GM23338 (cell line): Measurements from ENCODE around the gene COQ6. TPM values are rescaled to one million over a fixed set of nuclear protein-coding genes. Genes with fewer than 3 reads are reported as not detected.

Experiments used
- ATAC-seq: fragments of 200-7000 bp; cut with Tn5 transposase; 3 replicates; pipeline ENCODE4 v1.9.1; 2020
- DNase-seq: peaks from one replicate; pipeline ENCODE4 v3.0.0-alpha.2; 2015; ENCODE audit warnings: low spot score
- H2AFZ ChIP-seq: fragments of 200-600 bp; sonication (generic); 2 replicates; pipeline ENCODE4 v1.8.0; 2016; ENCODE audit warnings: antibody characterized with exemption, mild to moderate bottlenecking, moderate library complexity
- H3F3A ChIP-seq: fragments of 200-600 bp; sonication (generic); replicated peaks from 2 replicates; pipeline ENCODE4 v1.8.0; 2017; ENCODE audit warnings: antibody characterized with exemption, mixed run types, low read depth
- H3K27ac ChIP-seq: fragments of 200-600 bp; sonication (generic); 2 replicates; pipeline ENCODE4 v1.6.1; 2016; ENCODE audit warnings: low read depth
- H3K27me3 ChIP-seq: fragments of 200-600 bp; sonication (generic); 2 replicates; pipeline ENCODE4 v1.8.0; 2016; ENCODE audit warnings: mild to moderate bottlenecking, mixed run types, moderate library complexity; ENCODE audit not compliant: insufficient read depth
- H3K36me3 ChIP-seq: fragments of 200-600 bp; sonication (generic); 2 replicates; pipeline ENCODE4 v1.8.0; 2016; ENCODE audit warnings: mild to moderate bottlenecking; ENCODE audit not compliant: insufficient read depth
- H3K4me1 ChIP-seq: fragments of 200-600 bp; sonication (generic); 2 replicates; pipeline ENCODE4 v1.8.0; 2016; ENCODE audit warnings: mild to moderate bottlenecking, moderate library complexity; ENCODE audit not compliant: insufficient read depth
- H3K4me2 ChIP-seq: fragments of 200-600 bp; sonication (generic); 2 replicates; pipeline ENCODE4 v1.7.1; 2017; ENCODE audit warnings: mixed run types
- H3K4me3 ChIP-seq: fragments of 200-600 bp; sonication (generic); 2 replicates; pipeline ENCODE4 v1.6.1; 2016; ENCODE audit warnings: mixed run types
- H3K79me2 ChIP-seq: fragments of 200-600 bp; sonication (generic); replicated peaks from 2 replicates; pipeline ENCODE4 v1.8.0; 2017; ENCODE audit warnings: mild to moderate bottlenecking; ENCODE audit not compliant: insufficient read depth
- H3K9me2 ChIP-seq: fragments of 200-600 bp; sonication (generic); 2 replicates; pipeline ENCODE4 v1.8.0; 2017; ENCODE audit not compliant: insufficient read depth
- H4K20me1 ChIP-seq: fragments of 200-600 bp; sonication (generic); replicated peaks from 2 replicates; pipeline ENCODE4 v1.8.0; 2017; ENCODE audit warnings: mild to moderate bottlenecking; ENCODE audit not compliant: insufficient read depth
- H3K27ac Mint-ChIP-seq: 2 replicates; pipeline ENCODE4 v1.8.0; 2020; ENCODE audit warnings: inconsistent platforms, mild to moderate bottlenecking, moderate library complexity, mixed read lengths
- H3K27me3 Mint-ChIP-seq: 3 replicates; pipeline ENCODE4 v1.8.0; 2022; ENCODE audit warnings: low read depth, mild to moderate bottlenecking, moderate library complexity, mixed read lengths, inconsistent platforms; ENCODE audit not compliant: insufficient read depth, poor library complexity
- H3K36me3 Mint-ChIP-seq: 3 replicates; pipeline ENCODE4 v1.8.0; 2021; ENCODE audit warnings: low read depth, mild to moderate bottlenecking, inconsistent platforms, moderate library complexity, mixed read lengths
- H3K4me1 Mint-ChIP-seq: 3 replicates; pipeline ENCODE4 v1.8.0; 2020; ENCODE audit warnings: mild to moderate bottlenecking, inconsistent platforms, mixed read lengths
- H3K4me3 Mint-ChIP-seq: 3 replicates; pipeline ENCODE4 v1.8.0; 2021; ENCODE audit warnings: moderate library complexity, mild to moderate bottlenecking, inconsistent platforms, mixed read lengths
- H3K9me3 Mint-ChIP-seq: 3 replicates; pipeline ENCODE4 v1.8.0; 2020; ENCODE audit warnings: moderate library complexity, mild to moderate bottlenecking, inconsistent platforms, mixed read lengths
- CREB1 ChIP-seq: fragments of 250-450 bp; sonication (Bioruptor Pico); IDR thresholded peaks from 2 replicates; pipeline ENCODE4 v1.5.0; 2020; ENCODE audit warnings: low read depth, mild to moderate bottlenecking, moderate library complexity
- EZH2 ChIP-seq: fragments of 200-600 bp; sonication (generic); IDR thresholded peaks from one replicate; pipeline ENCODE4 v1.8.0; 2017; ENCODE audit warnings: antibody characterized with exemption, mild to moderate bottlenecking, low read depth; ENCODE audit not compliant: unreplicated experiment
- EZH2phosphoT487 ChIP-seq: fragments of 200-600 bp; sonication (generic); IDR thresholded peaks from one replicate; pipeline ENCODE4 v1.8.1; 2018; ENCODE audit warnings: antibody characterized with exemption; ENCODE audit not compliant: unreplicated experiment
- JUNB ChIP-seq: IDR thresholded peaks from one replicate; pipeline ENCODE4 v1.6.1; 2016; ENCODE audit warnings: antibody characterized with exemption; ENCODE audit not compliant: unreplicated experiment
- NANOG ChIP-seq: IDR thresholded peaks from 2 replicates; pipeline ENCODE4 v1.6.1; 2016; ENCODE audit warnings: antibody characterized with exemption, borderline replicate concordance
- POLR2AphosphoS5 ChIP-seq: IDR thresholded peaks from 2 replicates; pipeline ENCODE4 v1.6.1; 2016; ENCODE audit warnings: antibody characterized with exemption, low read depth
- STAT1 ChIP-seq: IDR thresholded peaks from one replicate; pipeline ENCODE4 v1.6.1; 2016; ENCODE audit warnings: antibody characterized with exemption; ENCODE audit not compliant: unreplicated experiment
- ZNF114 ChIP-seq: fragments of 250-450 bp; sonication (Bioruptor Pico); IDR thresholded peaks from 2 replicates; pipeline ENCODE4 v1.5.0; 2020; ENCODE audit warnings: mild to moderate bottlenecking, moderate library complexity
- ZNF331 ChIP-seq: fragments of 250-450 bp; sonication (Bioruptor Pico); IDR thresholded peaks from 2 replicates; pipeline ENCODE4 v1.5.0; 2020; ENCODE audit warnings: low read depth, mild to moderate bottlenecking, moderate library complexity
- polyA plus RNA-seq: library from polyadenylated mRNA; unstranded; fragments of >200 nt; fragmentation: Nextera tagmentation; extraction: Ambion mirVana; gene quantifications from 2 replicates; pipeline ENCODE4 v1.2.1, GENCODE V29; 2016
- total RNA-seq: library from RNA; depleted of rRNA; stranded (reverse); fragments of >200 nt; shearing (Covaris generic); gene quantifications from 2 replicates; pipeline ENCODE4 v1.2.3, GENCODE V29; 2014
- TF ChIP-seq, protein P1 (sequence below): IDR thresholded peaks from 2 replicates; pipeline ENCODE4 v1.6.1; 2016; ENCODE audit warnings: antibody characterized with exemption
- TF ChIP-seq, protein P2 (sequence below), 2 experiments: fragments of 200-600 bp in 1 of 2; sonication (generic) in 1 of 2; conservative IDR thresholded peaks; 2 replicates each; pipeline versions ENCODE4 v1.5.1 to v1.6.1; 2016 to 2017; ENCODE audit warnings: antibody characterized with exemption in 2 of 2, low read depth in 2 of 2, mild to moderate bottlenecking in 2 of 2, moderate library complexity in 1 of 2
- TF ChIP-seq, protein P3 (sequence below): fragments of 250-450 bp; sonication (Bioruptor Pico); IDR thresholded peaks from 2 replicates; pipeline ENCODE4 v1.5.0; 2020; ENCODE audit warnings: mild to moderate bottlenecking, moderate library complexity

The COQ6 gene
- total and polyA plus RNA-seq, 2 experiments from 2014 or later: 6.8 to 13.8 TPM

DNA sequence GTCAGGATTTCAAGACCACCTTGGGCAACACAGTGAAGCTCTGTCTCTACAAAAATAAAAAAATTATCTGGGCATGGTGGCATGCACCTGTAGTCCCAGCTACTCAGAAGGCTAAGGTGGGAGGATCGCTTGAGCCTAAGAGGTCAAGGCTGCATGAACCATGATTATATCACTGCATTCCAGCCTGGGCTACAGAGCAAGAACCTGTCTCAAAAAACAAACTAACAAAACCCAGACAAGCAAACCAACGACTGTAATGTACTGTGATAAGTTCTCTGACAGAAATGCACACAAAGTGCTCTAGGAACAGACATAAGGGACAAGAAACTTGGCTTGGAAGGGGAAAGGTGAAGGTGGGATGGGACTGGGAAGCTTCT lies 46.6 kb downstream of the COQ6 start (continued):
- TF ChIP-seq, protein P1, sequence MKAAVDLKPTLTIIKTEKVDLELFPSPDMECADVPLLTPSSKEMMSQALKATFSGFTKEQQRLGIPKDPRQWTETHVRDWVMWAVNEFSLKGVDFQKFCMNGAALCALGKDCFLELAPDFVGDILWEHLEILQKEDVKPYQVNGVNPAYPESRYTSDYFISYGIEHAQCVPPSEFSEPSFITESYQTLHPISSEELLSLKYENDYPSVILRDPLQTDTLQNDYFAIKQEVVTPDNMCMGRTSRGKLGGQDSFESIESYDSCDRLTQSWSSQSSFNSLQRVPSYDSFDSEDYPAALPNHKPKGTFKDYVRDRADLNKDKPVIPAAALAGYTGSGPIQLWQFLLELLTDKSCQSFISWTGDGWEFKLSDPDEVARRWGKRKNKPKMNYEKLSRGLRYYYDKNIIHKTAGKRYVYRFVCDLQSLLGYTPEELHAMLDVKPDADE: no peak
- TF ChIP-seq EZH2 (no peak), EZH2phosphoT487 (no peak), CREB1 (CRISPR knock-in tag) (no peak), POLR2AphosphoS5 (no peak), ZNF114 (CRISPR knock-in tag) (no peak), JUNB (no peak), NANOG (no peak), ZNF331 (no peak), STAT1 (no peak)
- TF ChIP-seq, protein P2, sequence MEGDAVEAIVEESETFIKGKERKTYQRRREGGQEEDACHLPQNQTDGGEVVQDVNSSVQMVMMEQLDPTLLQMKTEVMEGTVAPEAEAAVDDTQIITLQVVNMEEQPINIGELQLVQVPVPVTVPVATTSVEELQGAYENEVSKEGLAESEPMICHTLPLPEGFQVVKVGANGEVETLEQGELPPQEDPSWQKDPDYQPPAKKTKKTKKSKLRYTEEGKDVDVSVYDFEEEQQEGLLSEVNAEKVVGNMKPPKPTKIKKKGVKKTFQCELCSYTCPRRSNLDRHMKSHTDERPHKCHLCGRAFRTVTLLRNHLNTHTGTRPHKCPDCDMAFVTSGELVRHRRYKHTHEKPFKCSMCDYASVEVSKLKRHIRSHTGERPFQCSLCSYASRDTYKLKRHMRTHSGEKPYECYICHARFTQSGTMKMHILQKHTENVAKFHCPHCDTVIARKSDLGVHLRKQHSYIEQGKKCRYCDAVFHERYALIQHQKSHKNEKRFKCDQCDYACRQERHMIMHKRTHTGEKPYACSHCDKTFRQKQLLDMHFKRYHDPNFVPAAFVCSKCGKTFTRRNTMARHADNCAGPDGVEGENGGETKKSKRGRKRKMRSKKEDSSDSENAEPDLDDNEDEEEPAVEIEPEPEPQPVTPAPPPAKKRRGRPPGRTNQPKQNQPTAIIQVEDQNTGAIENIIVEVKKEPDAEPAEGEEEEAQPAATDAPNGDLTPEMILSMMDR (conservative IDR thresholded peaks at IDR 0.05; ENCODE audit: low read depth in 2 of 2): no peak

DNA sequence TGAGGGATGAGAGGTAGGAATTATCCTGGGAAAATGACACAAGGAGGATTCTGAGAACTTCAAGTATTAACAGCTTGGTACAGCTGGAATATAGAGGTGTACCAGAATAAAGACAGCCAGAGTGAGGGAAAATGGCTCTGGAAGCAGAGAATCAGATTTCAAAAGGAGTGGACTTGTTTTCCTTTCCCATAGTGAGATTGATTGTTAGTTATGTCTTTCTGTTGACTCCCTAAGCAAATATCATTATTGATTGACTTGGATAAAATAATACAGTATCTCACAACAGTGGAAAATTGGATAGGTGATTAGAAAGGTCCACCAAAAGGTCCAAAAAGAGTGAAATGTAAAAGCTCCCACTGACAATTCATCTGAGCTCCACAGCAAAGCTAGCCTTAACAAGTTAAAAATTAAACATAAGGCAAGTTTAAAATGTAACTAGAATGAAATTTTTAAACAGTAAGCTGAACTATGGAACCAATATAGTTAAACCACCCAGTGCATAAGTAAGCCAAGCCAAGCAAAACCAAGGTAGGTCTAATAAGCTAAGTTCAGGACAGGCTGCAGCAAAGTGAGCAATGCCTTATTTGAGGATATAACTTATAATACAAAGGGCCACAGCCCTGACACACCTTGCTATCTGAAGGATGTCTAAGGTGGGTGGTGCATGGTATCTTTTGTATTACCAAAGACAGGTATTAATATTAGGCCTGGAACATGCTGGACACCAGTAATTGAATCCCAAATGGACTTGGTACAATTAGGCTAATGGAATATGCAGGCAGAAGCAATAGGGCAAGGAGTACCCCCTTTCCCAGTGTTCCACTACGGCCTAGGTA lies 47.2 kb downstream of the COQ6 start:
- DNase-seq (no peak), ATAC-seq (no peak)
- Histone ChIP-seq H3K4me2 (no peak overlapping the region), H3K4me1 (no peaks in the 10 kb centered on the region), H2AFZ (no peak overlapping the region), H3K27me3 (no peaks in the 10 kb centered on the region), H3K36me3 (no peaks in the 10 kb centered on the region), H3K79me2 (no peaks in the 10 kb centered on the region), H3F3A (no peaks in the 10 kb centered on the region), H4K20me1 (no peaks in the 10 kb centered on the region; the same call in 1 of the 2 replicates), H3K9me2 (no peaks in the 10 kb centered on the region), H3K27ac (no peak overlapping the region), H3K4me3 (no peak overlapping the region)
- H3K27me3 Mint-ChIP-seq: peaks cover 2% of the 10 kb centered on the region
- H3K9me3 Mint-ChIP-seq: no peaks in the 10 kb centered on the region
- H3K4me3 Mint-ChIP-seq: no peak overlapping the region
- H3K36me3 Mint-ChIP-seq: no peaks in the 10 kb centered on the region
- no peak overlapping the region for H3K27ac Mint-ChIP-seq
- H3K4me1 Mint-ChIP-seq: no peaks in the 10 kb centered on the region
- TF ChIP-seq STAT1 (no peak), JUNB (no peak), EZH2 (no peak), EZH2phosphoT487 (no peak), CREB1 (CRISPR knock-in tag) (no peak), POLR2AphosphoS5 (no peak), ZNF331 (no peak), ZNF114 (CRISPR knock-in tag) (no peak)
- TF ChIP-seq, protein P3, sequence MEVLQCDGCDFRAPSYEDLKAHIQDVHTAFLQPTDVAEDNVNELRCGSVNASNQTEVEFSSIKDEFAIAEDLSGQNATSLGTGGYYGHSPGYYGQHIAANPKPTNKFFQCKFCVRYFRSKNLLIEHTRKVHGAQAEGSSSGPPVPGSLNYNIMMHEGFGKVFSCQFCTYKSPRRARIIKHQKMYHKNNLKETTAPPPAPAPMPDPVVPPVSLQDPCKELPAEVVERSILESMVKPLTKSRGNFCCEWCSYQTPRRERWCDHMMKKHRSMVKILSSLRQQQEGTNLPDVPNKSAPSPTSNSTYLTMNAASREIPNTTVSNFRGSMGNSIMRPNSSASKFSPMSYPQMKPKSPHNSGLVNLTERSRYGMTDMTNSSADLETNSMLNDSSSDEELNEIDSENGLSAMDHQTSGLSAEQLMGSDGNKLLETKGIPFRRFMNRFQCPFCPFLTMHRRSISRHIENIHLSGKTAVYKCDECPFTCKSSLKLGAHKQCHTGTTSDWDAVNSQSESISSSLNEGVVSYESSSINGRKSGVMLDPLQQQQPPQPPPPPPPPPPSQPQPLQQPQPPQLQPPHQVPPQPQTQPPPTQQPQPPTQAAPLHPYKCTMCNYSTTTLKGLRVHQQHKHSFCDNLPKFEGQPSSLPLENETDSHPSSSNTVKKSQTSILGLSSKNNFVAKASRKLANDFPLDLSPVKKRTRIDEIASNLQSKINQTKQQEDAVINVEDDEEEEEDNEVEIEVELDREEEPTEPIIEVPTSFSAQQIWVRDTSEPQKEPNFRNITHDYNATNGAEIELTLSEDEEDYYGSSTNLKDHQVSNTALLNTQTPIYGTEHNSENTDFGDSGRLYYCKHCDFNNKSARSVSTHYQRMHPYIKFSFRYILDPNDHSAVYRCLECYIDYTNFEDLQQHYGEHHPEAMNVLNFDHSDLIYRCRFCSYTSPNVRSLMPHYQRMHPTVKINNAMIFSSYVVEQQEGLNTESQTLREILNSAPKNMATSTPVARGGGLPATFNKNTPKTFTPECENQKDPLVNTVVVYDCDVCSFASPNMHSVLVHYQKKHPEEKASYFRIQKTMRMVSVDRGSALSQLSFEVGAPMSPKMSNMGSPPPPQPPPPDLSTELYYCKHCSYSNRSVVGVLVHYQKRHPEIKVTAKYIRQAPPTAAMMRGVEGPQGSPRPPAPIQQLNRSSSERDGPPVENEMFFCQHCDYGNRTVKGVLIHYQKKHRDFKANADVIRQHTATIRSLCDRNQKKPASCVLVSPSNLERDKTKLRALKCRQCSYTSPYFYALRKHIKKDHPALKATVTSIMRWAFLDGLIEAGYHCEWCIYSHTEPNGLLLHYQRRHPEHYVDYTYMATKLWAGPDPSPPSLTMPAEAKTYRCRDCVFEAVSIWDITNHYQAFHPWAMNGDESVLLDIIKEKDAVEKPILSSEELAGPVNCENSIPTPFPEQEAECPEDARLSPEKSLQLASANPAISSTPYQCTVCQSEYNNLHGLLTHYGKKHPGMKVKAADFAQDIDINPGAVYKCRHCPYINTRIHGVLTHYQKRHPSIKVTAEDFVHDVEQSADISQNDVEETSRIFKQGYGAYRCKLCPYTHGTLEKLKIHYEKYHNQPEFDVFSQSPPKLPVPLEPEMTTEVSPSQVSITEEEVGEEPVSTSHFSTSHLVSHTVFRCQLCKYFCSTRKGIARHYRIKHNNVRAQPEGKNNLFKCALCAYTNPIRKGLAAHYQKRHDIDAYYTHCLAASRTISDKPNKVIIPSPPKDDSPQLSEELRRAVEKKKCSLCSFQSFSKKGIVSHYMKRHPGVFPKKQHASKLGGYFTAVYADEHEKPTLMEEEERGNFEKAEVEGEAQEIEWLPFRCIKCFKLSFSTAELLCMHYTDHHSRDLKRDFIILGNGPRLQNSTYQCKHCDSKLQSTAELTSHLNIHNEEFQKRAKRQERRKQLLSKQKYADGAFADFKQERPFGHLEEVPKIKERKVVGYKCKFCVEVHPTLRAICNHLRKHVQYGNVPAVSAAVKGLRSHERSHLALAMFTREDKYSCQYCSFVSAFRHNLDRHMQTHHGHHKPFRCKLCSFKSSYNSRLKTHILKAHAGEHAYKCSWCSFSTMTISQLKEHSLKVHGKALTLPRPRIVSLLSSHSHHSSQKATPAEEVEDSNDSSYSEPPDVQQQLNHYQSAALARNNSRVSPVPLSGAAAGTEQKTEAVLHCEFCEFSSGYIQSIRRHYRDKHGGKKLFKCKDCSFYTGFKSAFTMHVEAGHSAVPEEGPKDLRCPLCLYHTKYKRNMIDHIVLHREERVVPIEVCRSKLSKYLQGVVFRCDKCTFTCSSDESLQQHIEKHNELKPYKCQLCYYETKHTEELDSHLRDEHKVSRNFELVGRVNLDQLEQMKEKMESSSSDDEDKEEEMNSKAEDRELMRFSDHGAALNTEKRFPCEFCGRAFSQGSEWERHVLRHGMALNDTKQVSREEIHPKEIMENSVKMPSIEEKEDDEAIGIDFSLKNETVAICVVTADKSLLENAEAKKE: no peak
- TF ChIP-seq, protein P1: no peak
